Cardiac muscle cell (in vitro differentiated cells and primary cell): ENCODE data around the gene SPEF2. TPM values are rescaled to one million over a fixed set of nuclear protein-coding genes. Genes with fewer than 3 reads are reported as not detected.

Experiments
- DNase-seq, 2 donors: peaks; one replicate each; pipeline versions ENCODE4 v3.0.0 to v3.0.0-alpha.2; 2010 to 2017; ENCODE audit warnings: low read depth in 1 of 2, low spot score in 1 of 2
- H3K27ac ChIP-seq: fragments of 200-600 bp; sonication (generic); 2 replicates; pipeline ENCODE4 v1.5.1; 2016
- H3K27me3 ChIP-seq: fragments of 200-600 bp; sonication (generic); 2 replicates; pipeline ENCODE4 v1.6.0; 2016; ENCODE audit warnings: control low read depth
- H3K36me3 ChIP-seq: fragments of 200-600 bp; sonication (generic); 2 replicates; pipeline ENCODE4 v1.5.1; 2016; ENCODE audit warnings: control low read depth
- H3K4me1 ChIP-seq: fragments of 200-600 bp; sonication (generic); 2 replicates; pipeline ENCODE4 v1.8.1; 2017; ENCODE audit warnings: low read depth, mild to moderate bottlenecking, mixed run types
- H3K4me3 ChIP-seq: fragments of 200-600 bp; sonication (generic); 2 replicates; pipeline ENCODE4 v1.5.1; 2016; ENCODE audit warnings: mild to moderate bottlenecking
- H3K9me3 ChIP-seq: fragments of 200-600 bp; sonication (generic); 2 replicates; pipeline ENCODE4 v1.5.1; 2017; ENCODE audit warnings: low read depth, mild to moderate bottlenecking, control low read depth
- polyA plus RNA-seq: library from polyadenylated mRNA; unstranded; fragments of >200 nt; fragmentation: Nextera tagmentation; extraction: Ambion mirVana; gene quantifications from 2 replicates; pipeline ENCODE4 v1.2.1, GENCODE V29; 2016
- total RNA-seq: library from RNA; depleted of rRNA; stranded (reverse); fragments of >200 nt; gene quantifications from 2 replicates; pipeline ENCODE4 v1.2.3, GENCODE V29; 2016
- TF ChIP-seq, protein P1 (sequence below): IDR thresholded peaks from 2 replicates; pipeline ENCODE4 v1.5.1; 2012; ENCODE audit warnings: low read depth, mild to moderate bottlenecking, low read length

SPEF2 gene
- total and polyA plus RNA-seq, 2 experiments from 2014 or later, result 3.2 to 5.7 TPM

DNA sequence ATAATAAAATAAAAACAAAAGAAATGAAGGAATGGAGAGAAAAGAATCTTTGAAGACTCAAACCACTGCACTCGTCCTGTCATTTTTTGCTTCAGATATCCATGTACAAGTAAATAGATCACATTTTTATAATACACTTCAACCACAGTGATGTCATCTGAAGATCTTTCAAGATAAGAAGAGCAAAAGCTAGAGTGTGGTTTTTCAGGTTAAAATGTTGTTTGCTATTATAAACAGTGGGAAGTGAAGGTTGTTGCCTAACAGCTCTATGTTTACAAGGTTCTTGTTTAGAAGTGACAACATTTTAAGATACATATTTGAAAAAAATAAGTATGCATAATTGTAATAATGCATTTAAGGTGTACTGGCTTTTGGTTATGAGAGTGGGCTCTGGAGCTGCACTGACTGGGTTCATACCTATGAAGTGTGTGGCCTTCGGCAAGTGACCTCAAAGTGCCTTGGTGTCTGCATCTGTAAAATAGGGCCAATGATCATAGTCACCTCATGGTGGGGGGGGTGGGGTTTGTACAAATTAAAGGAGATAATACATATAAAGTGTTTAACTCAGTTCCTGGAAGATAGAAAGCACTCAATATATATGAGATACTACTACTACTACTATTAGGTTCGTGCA lies 193.6 kb downstream of the SPEF2 start:
- Histone ChIP-seq H3K36me3 (no peaks in the 10 kb centered on the region), H3K9me3 (no peaks in the 10 kb centered on the region)
- DNase-seq, result no peak

DNA sequence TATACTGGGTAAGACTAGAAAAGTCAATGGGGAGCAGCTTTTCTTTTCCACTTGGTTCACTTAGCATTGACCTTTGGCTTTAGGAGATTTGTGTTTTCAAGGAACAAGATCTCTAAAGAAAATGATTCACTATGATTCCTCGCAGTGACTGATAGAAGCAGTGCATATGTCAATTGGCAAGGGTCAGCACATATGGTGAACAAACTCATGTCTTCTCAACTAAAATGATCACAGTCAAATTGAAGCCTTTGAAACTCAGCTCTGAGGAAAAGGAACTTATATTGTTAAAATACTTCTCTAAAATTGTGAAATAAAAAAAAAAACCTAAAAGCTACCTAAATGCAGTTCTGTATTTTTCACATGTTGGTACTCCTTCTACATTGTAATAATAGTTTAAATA lies 195.9 kb downstream of the SPEF2 start:
- no peaks in the 10 kb centered on the region for H3K4me1 ChIP-seq
- no peaks in the 10 kb centered on the region for H3K36me3 ChIP-seq
- TF ChIP-seq, protein P1, sequence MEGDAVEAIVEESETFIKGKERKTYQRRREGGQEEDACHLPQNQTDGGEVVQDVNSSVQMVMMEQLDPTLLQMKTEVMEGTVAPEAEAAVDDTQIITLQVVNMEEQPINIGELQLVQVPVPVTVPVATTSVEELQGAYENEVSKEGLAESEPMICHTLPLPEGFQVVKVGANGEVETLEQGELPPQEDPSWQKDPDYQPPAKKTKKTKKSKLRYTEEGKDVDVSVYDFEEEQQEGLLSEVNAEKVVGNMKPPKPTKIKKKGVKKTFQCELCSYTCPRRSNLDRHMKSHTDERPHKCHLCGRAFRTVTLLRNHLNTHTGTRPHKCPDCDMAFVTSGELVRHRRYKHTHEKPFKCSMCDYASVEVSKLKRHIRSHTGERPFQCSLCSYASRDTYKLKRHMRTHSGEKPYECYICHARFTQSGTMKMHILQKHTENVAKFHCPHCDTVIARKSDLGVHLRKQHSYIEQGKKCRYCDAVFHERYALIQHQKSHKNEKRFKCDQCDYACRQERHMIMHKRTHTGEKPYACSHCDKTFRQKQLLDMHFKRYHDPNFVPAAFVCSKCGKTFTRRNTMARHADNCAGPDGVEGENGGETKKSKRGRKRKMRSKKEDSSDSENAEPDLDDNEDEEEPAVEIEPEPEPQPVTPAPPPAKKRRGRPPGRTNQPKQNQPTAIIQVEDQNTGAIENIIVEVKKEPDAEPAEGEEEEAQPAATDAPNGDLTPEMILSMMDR, result no peak

More for the DNA sequence above, 193.6 kb downstream of the SPEF2 start:
- Histone ChIP-seq H3K4me1 (no peaks in the 10 kb centered on the region), H3K27ac (no peak overlapping the region), H3K4me3 (no peak overlapping the region), H3K27me3 (no peaks in the 10 kb centered on the region)
- TF ChIP-seq, protein P1, result no peak

DNA sequence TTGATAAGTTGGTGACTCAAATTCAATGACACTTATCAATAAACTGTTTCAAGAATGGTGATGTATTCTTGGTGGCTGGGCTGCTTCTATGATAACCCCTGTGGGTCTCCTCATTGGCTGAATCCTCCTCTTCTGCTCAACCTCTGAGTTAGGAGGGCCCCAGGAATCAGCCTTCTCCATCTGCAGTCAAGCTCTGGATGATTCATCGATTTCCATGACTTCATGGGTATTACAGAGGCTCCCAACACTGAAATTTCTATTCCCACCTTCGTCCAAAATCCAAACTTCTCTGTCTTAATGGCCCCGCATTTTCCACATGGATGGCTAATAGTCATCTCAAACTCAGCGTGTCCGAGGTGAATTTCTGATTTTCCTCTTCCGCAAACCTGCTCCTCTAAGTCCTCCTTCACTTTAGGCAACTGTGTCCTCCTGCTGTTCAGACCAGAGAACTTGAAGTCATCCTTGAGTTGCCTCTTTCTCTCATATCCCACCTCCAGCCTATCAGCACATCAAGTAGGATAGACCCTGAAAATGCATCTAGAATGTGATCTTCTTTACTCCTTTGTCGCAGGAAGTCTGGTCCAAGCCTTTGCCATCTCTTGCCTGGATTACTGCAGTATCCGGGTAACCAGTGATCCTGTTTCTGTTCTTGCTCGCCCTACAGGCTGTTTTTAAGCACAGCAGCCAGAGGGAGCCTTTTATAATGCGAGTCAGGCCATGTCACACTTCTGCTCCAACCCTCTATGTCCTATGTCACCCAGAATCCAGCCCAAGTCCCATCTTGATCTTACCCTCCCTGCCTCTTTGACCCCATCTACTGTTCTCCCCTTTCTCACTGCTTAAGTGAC lies 197.7 kb downstream of the SPEF2 start:
- TF ChIP-seq, protein P1, result peak; percentile 30
- peak; percentile 9 to 40 for DNase-seq

More for the DNA sequence above, 195.9 kb downstream of the SPEF2 start:
- no peaks in the 10 kb centered on the region for H3K9me3 ChIP-seq
- no peaks in the 10 kb centered on the region for H3K27me3 ChIP-seq
- DNase-seq, result no peak
- H3K27ac ChIP-seq, result no peak overlapping the region
- H3K4me3 ChIP-seq, result no peak overlapping the region

DNA sequence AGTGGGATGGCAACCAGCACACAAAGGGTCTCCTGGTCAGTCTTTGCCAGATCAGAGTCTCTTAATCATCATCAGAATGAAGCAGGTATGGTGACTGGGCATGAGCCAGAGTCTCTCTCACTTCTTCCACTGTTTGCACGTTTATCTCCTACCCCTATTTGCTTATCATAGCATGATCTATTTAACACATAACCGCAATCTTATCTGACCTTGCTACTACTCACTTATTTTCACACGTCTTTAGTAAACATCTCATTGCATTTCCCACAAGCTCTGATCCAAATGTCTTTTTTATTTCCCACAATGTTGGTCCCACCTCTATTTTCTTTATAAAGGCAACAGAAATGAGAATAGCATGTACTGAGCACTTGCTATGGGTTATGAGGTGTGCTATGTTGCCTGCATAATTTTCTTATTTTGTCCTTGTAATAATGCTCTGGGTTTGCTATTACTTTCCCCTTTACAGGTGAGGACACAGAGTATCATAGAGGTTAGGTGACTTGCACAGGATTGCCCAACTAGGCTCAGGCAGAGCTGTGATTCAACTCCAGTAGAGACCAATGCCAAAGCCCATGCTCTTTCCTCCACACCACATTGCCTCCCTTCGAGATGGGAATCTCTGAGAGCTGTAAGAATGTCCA lies 199.3 kb downstream of the SPEF2 start:
- H3K4me3 ChIP-seq, result no peak overlapping the region
- no peaks in the 10 kb centered on the region for H3K36me3 ChIP-seq
- TF ChIP-seq, protein P1, result no peak

More for the DNA sequence above, 197.7 kb downstream of the SPEF2 start:
- Histone ChIP-seq H3K4me1 (no peaks in the 10 kb centered on the region), H3K27ac (no peak overlapping the region), H3K36me3 (no peaks in the 10 kb centered on the region), H3K9me3 (no peaks in the 10 kb centered on the region), H3K4me3 (no peak overlapping the region), H3K27me3 (no peaks in the 10 kb centered on the region)

DNA sequence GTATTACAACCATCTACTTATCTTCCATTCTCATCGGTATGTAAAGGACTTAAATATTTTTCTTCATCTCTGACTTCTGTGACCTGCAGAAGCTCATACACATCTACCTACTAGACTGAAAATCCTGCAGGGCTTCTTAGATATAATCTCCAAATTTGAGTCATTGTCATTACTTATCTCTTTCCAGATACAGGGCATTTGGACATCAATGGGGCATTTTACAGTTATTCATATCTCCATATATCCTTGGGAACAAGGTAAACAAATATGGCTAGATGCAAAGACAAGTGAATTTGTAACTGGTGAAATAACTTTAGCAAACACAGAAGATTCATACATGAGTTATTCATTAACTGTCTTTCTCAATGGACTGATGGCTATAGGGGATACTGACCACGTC lies 201.4 kb downstream of the SPEF2 start:
- no peak overlapping the region for H3K27ac ChIP-seq
- no peaks in the 10 kb centered on the region for H3K9me3 ChIP-seq
- no peaks in the 10 kb centered on the region for H3K36me3 ChIP-seq
- H3K4me1 ChIP-seq, result peaks cover 2% of the 10 kb centered on the region
- TF ChIP-seq, protein P1, result no peak
- H3K4me3 ChIP-seq, result no peak overlapping the region
- DNase-seq, result no peak
- no peaks in the 10 kb centered on the region for H3K27me3 ChIP-seq

More for the DNA sequence above, 199.3 kb downstream of the SPEF2 start:
- Histone ChIP-seq H3K4me1 (no peaks in the 10 kb centered on the region), H3K27me3 (no peaks in the 10 kb centered on the region), H3K27ac (no peak overlapping the region), H3K9me3 (no peaks in the 10 kb centered on the region)
- DNase-seq, result no peak
